DOHH2 (cell line): ENCODE measurements around the gene ZNRD2.

ENCODE experiments used
- CTCF ChIP-seq: fragments of 200-600 bp; sonication (generic); IDR thresholded peaks from one replicate; pipeline ENCODE4 v1.5.1; 2014; ENCODE audit warnings: antibody characterized with exemption, mild to moderate bottlenecking, low read depth, low read length; ENCODE audit not compliant: poor library complexity, severe bottlenecking
- EZH2phosphoT487 ChIP-seq: fragments of 200-600 bp; sonication (generic); IDR thresholded peaks from 2 replicates; pipeline ENCODE4 v1.6.1; 2017; ENCODE audit warnings: borderline replicate concordance, mild to moderate bottlenecking, antibody characterized with exemption, low read length, moderate library complexity, mixed read lengths

GRCh38 chr11:65537620-65538231, 32.6 kb upstream of the ZNRD2 start:
- TF ChIP-seq CTCF = no peak
- TF ChIP-seq EZH2phosphoT487 = no peak
